HG03469 (cell line): ENCODE data around the gene ABCC10.
"Not testable (repeated sequence)": the region's sequence is repeated elsewhere in the genome, so short reads cannot be mapped to it uniquely, and the experiment has no call there.

Source experiments
- ATAC-seq: cut with Tn5 transposase; IDR thresholded peaks from one replicate; pipeline ENCODE4 v1.9.1; 2021; ENCODE audit warnings: mild to moderate bottlenecking, moderate library complexity, moderate number of reproducible peaks; ENCODE audit not compliant: unreplicated experiment

ABCC10 gene, protein sequence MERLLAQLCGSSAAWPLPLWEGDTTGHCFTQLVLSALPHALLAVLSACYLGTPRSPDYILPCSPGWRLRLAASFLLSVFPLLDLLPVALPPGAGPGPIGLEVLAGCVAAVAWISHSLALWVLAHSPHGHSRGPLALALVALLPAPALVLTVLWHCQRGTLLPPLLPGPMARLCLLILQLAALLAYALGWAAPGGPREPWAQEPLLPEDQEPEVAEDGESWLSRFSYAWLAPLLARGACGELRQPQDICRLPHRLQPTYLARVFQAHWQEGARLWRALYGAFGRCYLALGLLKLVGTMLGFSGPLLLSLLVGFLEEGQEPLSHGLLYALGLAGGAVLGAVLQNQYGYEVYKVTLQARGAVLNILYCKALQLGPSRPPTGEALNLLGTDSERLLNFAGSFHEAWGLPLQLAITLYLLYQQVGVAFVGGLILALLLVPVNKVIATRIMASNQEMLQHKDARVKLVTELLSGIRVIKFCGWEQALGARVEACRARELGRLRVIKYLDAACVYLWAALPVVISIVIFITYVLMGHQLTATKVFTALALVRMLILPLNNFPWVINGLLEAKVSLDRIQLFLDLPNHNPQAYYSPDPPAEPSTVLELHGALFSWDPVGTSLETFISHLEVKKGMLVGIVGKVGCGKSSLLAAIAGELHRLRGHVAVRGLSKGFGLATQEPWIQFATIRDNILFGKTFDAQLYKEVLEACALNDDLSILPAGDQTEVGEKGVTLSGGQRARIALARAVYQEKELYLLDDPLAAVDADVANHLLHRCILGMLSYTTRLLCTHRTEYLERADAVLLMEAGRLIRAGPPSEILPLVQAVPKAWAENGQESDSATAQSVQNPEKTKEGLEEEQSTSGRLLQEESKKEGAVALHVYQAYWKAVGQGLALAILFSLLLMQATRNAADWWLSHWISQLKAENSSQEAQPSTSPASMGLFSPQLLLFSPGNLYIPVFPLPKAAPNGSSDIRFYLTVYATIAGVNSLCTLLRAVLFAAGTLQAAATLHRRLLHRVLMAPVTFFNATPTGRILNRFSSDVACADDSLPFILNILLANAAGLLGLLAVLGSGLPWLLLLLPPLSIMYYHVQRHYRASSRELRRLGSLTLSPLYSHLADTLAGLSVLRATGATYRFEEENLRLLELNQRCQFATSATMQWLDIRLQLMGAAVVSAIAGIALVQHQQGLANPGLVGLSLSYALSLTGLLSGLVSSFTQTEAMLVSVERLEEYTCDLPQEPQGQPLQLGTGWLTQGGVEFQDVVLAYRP (N-terminal part only)

DNA sequence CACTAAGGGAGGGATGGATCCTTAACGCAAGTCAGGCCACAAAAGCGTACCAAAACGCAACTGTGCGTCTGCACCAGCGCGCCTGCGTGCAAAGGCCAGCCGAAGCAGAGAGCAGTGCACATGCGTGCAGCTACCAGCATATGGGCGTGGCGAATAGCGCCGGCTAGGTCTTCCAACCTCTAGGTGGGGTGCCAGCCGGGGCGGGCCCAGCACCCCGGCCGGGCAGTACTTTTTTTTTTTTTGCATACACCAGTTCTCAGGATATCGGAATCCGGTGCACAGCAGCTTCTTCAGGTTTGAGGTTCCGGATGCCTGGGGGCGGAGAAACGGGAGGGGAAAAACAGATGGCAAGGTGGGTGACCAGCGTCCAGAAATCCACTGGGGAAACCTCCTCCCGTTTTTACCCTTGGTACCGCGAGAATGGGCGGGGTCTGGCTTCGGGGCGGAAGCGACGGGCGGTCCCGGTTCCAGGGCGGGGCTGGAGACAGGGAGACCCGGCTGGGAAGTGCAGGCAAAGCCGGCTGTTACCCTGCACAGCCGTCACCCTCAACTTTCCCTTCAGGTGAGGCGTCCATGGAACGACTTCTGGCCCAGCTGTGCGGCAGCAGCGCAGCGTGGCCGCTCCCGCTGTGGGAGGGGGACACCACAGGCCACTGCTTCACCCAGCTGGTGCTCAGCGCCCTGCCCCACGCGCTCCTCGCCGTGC lies at the start of gene ABCC10:
TSS of gene ABCC10 (plus strand) at position 136 of the 706 bp plus-strand sequence. CDS start at position 574, 438 bp downstream.
- peak; percentile 87 for ATAC-seq

DNA sequence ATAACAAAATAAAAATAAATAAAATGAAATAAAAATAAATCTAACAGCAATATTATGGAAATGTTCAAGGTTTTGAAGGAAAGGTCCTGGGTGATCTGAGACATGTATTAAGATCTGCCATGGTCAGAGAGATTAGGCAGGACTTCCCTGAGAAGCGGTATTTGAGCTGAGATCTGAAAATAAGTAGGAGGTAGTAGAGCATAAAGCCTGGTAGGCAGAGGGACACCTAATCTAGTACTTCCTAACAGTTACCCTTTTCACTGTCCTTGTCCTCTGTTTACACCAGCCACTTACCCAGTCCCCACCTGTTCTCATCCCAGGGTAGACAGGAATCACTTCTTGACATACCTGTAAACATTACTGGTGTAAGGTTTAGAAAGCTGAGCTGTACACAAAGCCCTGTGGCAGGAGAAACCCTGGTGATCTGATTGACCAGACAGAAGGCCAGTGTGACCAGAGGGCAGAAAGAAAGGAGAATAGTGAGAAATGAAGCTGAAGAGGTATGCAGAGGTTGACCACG lies 49.6 kb upstream of the ABCC10 start:
- no peak for ATAC-seq

DNA sequence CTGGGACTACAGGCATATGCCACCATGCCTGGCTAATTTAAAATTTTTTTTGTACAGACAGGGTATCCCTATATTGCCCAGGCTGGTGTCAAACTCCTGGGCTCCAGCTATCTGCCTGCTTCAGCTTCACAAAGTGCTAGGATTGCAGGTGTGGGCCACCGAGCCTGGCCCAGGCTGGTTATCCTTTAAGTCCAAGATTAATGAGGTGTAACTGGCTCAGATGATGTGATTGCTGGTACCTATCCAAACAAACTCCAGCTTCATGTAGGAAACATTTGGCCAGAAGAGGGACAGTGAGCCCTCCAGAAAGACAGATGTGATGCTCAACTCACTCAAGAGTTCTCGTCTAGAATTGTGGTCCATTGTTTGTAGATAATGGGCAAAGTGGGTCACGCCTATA lies 48.7 kb upstream of the ABCC10 start:
- ATAC-seq: no peak

DNA sequence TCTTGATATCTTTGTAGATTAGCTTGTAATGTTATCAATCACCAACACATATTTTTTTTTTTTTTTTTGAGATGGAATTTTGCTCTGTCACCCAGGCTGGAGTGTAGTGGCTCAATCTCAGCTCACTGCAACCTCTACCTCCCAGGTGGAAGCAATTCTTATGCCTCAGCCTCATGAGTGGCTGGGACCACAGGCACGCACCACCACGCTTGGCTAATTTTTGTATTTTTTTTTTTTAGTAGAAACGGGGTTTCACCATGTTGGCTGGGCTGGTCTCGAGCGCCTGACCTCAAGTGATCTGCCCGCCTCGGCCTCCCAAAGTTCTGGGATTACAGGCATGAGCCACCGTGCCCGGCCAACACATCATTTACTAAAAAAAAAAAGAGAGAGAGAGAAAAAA lies 46.5 kb upstream of the ABCC10 start:
- not testable (repeated sequence) for ATAC-seq

DNA sequence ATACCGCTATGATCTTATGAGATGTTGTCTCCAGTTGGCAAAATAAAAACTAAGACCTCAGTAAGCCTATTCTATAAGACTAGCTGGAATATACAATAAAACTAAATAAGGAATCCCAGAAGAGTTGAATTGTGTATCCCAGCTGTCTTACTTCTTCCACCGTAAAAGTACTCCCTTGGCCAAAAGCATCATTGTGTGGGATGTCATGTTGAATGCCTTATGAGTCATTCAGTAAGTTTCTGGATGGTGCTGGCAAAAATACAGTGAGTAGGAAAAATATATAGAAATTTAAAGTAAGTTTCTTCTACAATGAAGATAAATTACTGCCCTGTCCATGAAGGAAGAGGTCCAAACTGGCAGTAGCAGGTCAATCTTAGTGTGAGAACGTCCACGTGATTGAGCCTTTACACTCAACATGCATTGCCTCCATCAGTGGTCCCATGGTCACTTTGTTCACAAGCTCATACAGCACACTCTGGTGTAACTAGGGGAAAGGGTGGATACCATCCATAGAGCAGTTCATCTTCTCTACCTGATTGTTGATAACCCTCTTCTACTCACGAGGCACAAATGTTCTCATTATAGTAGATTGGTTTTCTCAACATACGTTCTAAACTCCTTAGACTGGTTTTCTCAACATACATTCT lies 44.2 kb upstream of the ABCC10 start:
- ATAC-seq: no peak

DNA sequence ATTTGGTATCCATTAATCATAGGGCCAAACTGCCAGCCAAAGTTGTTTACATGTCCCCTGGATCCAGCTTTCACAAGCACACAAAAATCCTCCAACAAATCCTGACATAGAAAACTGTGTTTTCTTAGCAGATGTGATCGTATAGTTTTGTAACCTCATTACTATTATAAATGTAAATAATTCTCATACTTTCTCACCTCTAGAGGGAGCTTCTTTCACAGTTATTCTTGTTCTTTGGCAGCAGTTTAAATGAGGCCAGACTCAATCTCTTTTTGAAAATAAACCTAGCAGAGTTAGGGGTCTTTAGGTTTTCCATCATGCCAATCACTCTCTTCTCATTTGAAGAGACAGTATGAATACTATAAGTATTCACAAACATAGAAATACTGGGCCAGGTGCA lies 40.8 kb upstream of the ABCC10 start:
- no peak for ATAC-seq

DNA sequence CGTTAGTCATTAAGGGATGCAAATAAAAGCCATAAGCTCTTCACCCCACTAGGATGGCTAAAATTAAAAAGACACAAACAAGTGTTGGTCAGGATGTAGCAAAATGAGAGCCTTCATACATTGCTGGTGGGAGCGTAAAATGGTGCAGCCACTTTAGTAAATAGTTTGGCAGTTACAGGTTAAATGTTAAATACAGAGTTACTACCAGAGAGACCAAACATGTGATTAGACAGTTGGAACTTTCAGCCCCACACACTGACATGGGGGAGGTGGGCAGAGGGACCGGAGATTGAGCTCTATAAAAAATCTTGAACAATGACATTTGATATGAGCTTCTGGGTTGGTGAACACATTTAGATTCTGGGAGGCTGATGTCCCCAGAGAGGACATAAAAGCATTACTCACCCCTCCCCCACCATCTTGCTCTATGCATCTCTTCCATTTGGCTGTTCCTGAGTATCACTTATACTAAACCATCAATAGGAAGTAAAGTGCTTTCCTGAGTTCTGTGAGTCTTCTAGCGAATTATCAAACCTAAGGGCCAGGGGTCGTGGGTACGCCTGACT lies 37.5 kb upstream of the ABCC10 start:
- ATAC-seq: no peak

DNA sequence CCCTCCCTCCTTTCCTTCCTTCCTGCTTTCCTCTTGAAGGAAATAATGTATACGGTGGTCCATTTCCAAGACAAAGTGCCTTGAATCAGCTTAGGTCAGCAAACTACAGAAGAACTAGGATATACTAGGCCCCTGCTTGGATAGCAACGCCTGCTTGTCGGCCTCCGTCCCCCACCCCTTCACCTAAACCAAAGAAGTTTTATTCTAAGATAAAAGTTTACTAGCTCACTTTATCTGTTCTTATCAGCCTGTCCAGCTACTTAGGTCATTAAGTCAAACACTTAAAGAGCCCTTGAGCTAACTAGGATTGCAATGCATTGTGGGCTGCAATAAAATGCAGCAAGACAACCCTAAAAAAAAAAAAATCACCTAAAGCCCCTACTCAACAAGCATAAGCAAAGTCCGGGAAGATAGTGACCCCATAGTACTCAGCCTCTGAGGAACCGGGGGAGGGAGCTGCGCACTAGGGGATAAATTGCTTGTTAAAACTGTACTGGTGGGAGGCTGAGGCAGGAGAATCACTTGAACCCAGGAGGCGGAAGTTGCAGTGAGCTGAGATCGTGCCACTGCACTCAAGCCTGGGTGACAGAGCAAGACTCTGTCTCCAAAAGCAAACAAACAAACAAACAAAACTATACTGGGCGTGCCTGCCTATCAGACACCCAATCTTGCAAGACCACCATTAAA lies 36.4 kb upstream of the ABCC10 start:
- not testable (repeated sequence) for ATAC-seq

DNA sequence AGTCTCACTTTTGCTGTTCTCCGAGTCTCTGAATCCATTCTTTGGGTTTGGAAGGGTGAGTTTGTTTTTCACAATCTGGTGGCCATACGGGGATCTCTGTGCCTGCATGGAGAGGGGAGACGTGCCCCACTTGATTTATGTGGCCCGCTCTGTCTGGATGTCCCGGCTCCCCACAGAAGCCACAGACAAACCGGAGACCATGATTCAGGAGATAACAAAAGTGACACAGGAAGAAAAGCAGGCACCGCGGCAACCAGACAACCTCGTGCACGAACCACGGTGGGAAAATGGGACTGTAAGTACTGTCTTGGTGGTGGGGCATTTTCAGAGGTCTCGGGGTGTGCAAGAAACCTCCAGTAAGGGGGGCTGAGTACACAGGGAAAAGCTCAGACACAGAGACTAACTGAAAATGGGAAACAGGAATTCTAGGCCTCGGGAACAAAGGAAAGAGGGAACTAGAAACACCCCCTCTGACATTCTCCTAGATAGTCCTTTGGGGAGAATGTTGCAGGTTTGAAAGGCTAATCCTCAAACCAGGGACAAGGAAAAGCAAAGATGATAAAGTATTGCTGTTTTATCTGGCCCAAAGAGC lies 35.8 kb upstream of the ABCC10 start:
- no peak for ATAC-seq

DNA sequence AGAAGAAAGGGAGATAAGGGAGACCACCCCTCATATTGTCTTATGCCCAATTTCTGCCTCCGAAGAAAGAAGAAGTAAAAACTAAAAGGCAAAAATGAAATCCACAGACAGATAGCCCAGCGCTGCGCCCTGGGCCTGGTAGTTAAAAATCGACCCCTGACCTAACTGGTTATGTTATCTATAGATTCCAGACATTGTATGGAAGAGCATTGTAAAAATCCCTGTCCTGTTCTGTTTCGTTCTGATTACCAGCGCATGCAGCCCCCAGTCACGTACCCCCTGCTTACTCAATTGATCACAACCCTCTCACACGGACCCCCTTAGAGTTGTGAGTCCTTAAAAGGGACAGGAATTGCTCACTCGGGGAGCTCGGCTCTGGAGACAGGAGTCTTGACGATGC lies 34.2 kb upstream of the ABCC10 start:
- not testable (repeated sequence) for ATAC-seq

DNA sequence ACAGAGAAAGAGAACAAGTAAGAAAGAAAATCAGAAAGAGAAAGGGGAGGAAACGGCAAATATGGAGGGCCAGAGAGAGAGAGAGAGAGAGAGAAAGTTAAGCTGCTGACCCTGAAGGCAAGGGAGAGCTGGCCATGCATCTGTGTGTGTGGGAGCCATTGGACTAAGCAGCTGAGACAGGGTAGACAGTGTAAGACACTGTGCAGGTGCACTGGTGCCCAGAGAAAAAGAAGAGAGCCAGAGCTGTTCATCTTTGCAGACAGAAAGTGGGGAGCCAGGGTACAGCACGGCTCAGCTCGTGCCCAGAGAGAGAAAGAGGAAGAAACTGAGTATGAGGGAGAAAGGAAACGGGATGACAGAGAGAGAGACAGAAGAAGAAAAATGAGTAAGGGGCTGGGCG lies 33.7 kb upstream of the ABCC10 start:
- ATAC-seq: no peak

DNA sequence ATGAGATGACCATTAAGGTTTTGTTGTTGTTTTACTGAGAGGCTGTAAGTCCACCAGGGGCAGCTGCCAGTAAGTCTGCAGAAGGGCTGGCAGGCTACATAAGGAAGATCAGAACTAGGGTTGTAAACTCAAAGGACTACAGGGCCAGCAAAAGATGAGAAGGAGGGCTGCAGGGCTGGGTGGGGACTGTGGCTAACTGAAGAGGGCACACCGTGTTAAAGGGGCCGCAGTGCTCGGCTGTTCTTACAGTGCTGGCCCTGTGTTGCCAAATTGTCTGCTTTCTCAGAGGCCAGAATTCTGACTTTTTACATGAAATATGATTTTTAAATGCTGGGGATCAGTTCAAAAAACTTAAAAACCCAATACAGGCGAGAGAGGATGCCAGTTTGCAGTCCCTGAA lies 32.4 kb upstream of the ABCC10 start:
- ATAC-seq: no peak

DNA sequence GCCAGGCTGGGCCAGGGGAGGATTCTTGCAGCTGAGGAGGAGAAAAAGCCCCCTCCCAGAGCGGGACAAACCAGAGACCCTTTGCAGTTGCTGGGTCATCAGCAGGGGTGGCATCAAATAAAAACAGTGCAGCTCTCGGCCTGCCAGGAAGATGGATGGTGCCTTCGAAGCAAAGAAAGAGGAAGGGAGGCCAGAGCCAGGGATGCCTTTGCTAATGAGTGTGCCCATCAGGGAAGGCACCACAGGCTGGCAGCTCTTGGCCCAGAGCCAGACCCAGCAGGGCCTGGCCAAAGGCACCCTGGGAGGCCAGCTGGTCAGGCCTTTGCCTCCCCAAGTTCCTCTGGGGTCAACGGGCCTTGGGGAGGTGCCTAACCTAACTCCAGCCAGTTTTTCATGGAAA lies 31.6 kb upstream of the ABCC10 start:
- no peak for ATAC-seq

DNA sequence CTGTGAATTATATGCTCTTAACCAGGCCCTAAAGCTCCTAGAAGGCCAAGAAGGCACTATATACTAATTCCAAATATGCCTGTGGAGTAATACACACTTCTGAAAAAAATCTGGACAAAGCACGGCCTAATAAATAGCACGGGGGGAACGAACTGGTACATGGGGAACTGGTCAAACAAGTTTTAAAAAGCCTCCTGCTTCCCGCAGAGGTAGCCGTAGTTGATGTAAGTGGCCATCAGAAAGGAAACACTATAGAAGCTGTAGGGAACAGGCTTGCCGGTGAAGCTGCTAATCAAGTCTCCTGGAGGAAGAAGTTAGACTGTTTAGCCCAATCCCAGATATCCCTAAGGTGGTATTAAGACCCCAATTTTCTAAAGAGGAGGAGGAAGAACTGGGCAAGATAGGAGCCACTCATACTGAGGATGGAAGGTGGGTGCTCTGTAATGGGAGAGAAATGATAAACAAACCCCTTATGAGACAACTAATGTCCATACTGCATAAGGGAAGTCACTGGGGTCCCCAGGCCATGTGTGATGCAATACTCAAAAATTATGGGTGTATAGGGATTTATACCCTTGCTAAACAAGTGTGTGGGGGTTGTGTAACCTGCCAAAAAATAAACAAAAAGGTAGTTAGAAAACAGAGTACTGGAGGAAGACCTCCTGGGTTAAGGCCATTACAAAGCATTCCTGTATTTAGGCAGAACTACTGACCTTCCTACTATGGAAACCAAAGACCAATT lies 30.8 kb upstream of the ABCC10 start:
- ATAC-seq: no peak

DNA sequence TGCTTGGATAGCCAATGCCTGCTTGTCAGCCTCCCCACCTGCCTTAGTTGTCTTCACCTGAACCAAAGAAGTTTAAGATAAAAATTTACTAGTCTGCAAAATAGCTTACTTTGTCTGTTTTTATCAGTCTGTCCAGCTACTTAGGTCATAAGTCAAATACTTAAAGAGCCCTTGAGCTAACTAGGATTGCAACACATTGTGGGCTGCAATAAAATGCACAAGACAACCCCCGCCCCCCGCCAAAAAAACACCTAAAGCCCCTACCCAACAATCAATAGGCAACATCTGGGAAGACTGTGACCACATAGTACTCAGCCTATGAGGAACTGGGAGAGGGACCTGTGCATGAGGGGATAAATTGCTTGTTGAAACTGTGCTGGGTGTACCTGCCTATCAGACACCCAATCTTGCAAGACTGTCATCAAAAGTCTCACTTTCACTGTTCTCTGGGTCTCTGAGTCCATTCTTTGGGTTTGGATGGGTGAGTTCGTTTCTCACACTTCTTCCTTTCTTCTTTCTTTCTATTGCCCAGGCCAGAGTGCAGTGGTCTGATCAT lies 27.3 kb upstream of the ABCC10 start:
- no peak for ATAC-seq

DNA sequence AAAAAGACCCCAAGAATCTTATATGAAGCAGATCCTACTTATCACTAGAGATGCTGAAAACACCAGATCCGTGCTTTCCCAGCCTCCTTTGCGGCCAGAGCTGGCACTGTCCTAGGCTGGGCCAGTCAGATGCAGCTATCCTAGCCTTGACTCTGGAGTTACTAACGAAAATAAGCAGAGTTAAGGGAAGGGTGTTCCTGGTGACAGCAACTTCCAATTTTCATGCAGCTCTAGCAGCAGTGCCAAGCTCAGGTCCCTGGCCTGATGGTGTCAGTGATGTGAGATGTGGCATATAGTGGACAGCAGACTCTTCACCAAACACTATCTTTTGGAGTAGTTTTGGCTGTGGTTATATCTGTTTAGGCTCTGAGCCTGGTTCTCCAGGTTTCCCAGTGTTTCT lies 25.6 kb upstream of the ABCC10 start:
- ATAC-seq: no peak

DNA sequence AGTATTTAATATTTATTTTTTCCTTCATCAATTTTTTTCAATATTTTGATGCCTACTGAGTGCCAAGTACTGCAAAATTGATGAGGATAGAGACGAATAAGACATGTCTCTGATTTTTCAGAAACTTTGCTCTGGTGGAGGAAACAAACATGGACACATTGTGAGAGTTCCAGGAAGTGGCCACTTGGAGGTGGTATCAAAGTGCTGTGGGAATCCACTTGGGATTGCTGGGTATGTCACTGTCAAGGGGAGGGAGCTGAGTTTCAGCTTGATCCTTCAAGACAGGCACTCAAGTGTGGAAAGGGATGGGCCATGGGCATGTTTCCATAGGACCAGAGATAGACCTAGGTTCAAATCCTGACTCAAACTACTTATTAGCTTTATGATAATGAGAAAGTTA lies 24.5 kb upstream of the ABCC10 start:
- ATAC-seq: no peak

DNA sequence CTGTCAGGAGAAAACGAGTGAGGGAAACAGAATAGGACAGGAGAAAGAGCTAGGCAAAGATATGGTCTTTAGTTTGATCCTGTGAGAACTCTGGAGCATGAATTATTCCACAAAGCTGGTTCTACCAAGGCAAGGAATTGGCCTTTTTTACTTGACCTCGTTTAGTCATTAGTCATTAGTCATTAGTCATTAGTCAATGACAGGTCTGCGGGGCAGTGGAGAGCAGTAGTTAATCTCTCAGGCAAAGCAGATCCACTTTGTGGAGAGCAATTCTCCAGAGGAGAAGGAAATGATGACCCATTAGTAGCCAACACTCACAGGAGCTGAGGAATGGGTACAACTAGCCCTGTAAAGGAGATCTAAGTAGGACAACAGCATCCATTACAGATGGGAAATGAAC lies 22.0 kb upstream of the ABCC10 start:
- ATAC-seq: no peak
